GM21390 (cell line): ENCODE data around the gene B4GALNT1.
"Not testable (repeated sequence)": the region's sequence is repeated elsewhere in the genome, so short reads cannot be mapped to it uniquely, and the experiment has no call there.

Experiments
- ATAC-seq: cut with Tn5 transposase; IDR thresholded peaks from one replicate; pipeline ENCODE4 v1.9.1; 2021; ENCODE audit not compliant: unreplicated experiment

B4GALNT1 gene

DNA sequence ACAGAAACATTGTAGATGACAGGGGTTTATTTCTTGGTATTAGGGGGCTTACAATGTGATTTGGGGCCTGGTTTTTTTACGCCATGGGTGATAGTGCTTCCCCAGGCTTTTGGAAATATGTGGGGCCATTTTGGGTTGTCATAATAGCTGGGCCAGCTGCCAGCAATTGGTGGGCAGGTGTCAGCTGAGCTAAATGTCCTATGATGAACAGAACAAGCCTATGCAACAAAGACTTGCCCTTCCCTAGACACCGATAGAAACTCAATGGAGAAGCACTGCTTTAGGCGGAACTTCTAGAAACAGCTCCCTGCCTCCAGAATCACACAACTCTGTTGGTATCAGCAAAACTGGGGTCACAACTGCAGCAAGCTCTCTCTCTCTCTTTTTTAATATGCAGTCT, 5.1 kb upstream of the B4GALNT1 start:
- ATAC-seq: no peak

DNA sequence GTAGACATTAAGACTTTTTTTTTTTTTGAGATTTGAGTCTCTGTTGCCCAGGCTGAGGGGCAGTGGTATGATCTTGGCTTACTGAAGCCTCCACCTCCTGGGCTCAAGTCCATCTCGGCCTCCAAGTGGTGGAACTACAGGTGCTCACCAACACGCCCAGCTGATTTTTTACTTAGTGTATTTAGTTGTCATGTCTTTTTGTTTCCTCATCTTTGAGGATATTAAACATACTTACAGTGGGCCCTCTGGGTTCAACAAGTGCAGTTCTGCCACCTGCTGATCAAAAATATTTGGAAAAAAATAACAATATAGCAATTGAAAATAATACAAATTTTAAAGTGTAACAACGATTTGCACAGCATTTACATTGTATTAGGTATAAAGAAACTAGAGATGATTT, 4.4 kb upstream of the B4GALNT1 start:
- ATAC-seq: no peak

DNA sequence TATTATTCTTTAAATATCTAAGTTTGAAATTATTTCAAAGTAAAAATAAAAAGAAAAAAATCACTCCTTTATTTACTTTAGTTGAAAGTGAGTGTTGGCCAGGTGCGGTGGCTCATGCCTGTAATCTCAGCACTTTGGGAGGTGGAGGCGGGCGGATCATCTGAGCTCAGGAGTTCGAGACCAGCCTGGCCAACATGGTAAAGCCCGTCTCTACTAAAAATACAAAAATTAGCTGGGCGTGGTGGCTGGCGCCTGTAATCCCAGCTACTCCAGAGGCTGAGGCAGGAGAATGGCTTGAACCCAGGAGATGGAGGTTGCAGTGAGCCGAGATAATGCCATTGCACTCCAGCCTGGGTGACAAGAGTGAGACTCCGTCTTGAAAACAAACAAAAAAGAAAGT, 3.7 kb upstream of the B4GALNT1 start:
- ATAC-seq: not testable (repeated sequence)

DNA sequence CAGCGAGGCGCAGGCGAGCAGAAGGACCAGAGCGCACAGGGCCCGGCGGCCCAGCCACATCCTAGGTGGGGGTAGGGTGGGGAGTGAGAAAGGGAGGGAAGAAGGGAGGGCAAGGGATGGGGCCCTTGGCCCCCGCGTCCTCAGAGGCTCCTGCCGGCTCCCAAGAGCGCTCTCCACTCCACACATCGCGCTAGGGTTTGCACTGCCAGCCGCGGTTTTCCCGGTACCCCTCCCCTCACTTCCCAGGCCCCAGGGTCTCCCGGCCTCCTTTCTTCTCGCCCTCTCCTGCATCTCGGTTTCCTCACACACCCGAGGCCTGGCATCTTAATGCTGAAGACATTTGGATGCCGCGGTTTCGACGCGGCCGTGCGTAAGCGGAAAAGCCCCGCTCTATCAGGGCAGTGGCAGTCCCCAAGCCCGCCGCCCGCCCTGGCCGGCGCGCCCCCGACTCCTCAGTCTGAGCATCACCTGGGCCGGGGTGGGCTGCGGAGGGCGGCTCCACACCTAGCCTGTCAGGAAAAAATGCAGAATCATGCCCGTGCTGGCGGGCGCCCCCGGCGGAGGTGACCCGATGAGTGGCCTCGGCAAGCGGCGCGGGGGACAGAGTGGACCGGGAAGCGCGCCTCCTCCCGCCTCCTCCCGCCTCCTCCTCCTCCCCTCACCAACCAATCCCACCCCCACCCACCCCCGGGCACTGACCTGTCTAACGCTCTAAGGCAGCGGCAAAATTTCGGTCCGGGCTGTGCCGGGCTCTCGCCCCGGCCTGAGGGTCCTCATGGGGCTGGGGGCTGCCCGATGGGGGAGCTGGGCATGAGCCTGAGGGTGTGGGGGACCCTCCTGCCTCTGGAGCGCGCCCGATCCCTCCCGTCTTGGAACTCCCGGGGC, 686 bp downstream of the B4GALNT1 start:
- ATAC-seq: no peak

DNA sequence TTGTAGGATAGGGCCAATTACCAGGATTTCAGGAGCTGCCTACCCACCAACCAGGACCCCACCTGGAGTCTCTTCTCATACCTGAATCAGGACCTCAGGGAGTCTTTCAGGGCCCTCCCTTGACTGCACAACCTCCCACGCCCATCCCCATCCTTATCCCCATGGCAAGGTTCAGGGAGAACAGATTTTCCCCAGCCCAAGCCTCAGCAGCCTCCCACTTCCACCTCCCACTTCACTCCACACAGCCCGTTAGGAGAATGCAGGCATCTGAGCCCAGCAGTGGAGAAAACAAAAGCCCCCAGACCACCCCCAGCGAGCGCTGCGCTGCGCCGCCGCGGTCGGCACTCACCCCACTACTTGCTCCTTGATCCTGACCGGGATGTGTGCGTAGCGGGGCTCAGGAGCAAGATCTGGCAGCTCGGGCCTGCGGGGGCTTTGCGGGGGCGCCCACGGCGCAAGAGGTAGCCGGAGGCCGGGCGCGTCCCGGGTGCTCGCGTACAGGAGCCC, 1.4 kb downstream of the B4GALNT1 start:
- no peak for ATAC-seq

DNA sequence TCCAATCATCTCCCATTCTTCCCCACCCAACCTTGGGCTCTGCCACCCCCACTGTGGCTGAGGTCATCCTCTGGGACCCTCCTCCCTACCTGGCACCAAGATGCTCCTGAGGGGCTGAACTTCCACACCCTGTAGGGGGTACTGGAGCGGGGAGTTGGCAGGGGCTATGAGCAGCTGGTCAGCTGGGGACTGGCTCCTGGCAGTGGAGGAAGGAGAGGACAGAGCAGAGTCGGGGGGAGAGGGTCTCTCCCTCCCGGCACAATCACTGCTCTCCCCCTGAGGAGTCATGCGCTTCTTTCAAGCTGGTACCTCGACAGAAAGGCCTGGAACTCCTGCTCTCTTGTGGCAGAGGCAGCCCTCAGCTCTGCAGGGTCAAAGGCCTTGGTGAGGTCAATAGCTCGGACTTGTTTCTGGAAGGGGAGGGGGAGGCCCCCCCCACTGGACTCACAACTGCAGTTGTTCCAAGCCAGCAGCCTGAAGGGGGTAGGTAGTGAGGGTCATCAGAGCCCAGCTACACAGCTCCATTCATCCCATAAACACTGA, 2.0 kb downstream of the B4GALNT1 start:
- no peak for ATAC-seq

DNA sequence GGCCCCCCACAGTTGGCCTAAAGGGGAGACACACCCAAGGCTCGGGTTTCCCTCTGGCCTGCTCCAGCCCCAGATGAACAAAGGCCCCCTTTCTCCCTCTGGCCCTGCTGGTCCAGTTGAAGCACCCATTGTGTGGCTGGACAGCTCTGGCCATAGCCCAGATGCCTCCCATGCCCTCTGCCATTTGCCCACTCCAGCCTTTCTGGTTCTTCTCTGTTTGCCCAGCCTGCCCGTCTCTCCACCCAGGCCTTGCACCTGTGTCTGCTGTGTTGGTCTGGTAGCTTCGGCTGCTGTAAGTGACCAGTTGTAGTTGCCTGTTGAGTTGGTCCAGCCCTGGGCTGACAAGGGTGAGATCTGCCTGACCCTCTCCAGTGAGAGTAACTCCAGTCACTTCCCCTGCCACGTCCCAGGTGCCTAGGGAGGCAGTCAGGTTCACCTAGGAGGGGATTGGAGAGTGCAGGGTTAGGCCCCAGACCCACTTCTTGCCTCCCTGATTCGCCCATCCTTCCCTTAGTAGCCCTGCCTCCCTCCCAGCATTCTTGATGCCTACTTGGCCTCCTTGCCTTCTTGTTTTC, 3.0 kb downstream of the B4GALNT1 start:
- ATAC-seq: no peak

DNA sequence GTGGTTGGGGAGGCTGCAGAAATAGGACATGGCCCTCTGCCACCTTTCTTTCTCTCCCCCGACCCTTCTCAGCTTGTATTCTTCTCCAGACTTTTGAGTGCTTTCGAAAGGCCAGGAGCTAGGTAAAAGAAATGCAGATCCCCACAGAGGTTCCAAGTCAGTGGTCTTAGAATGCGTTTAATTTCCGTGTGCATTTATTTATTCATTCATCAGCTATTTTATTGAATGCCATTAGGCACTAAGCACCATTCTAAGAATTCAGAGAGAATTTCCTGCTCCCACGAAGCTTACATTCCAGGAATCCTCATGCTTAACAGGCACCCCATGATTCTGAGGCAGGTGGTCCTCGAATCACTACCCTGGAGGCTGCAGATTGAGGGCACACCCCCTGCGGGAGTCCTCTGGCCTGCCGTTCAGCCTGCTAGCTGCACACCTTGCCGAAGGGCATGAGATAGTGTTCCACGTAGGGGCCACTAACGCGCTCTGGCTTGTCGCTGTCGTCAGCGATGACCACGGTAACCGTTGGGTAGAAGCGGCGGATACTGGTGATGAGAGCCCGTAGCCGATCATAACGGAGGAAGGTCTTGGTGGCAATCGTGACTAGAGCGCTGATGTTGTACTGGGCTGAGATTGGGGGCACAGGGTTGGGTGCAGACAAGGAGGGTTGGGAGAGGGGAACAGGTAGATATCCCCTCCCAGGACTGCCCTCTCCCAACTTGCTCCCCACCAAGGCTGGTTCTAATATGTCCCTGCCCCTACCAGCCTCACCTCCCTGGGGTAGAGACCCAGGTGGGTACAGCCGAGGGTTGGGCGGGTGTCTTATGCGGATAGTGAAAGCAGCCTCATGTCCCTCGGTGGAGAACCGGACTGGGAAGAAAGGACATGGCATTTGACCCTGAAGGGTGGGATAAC, 4.5 kb downstream of the B4GALNT1 start:
- no peak for ATAC-seq

DNA sequence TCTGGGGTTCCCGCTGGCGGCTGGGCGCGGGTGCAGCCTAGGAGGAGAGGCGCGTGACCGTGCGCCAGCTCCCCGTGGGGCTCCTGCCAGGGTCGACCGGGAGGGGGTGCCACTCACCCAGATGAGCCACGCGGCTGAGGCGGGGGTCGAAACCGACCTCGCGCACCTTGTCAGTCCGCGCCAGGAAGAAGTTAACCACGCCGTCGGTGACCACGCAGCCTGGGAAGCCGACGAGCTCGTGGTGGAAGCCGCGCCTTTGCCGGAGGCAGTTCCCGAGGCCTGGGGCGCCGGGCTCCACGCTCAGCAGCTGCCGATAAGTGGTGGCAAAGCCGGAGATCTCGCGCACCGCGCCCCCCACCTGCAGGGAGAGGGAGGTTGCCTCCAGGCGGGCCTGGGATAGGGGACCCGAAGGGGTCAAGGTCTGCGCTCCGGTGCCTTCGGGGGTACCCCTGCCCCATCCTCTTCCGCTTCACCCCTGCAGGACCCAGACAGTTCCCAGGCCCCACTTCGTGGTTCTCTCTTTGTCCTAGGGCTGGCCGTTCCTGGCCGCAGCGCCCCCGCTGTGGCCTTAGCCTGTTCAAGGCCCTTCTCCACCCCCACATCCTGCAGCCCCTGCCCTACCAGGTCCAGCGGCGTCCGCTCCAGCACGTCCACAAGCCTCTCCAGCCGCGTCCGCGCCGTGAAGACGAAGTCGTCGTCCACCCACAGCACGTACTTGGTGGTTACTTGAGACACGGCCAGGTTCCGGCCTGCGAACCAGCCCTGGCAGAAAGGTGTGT, 5.3 kb downstream of the B4GALNT1 start:
- ATAC-seq: no peak

DNA sequence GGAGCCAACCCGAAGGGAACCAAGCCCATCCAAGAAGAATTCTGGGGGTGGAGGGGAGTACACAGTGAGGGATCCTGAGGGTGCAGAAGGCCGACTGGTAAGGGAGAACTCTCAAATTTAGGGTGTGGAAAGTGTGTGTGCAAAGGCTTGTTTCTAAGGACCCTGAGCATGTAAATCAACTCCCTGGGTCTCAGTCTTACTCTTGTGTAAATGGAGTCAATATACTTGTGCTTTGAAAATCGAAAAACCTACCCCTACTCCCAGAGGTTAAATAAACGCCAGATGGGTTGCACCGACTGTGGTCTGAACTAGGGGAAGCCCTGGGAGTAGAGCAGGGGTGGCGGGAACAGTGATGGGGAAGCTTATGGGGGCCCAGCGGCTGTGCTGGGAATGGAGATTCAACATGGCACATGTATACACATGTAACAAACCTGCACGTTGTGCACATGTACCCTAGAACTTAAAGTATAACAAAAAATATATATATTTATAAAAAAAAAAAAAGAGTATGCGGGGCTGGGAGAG, 6.0 kb downstream of the B4GALNT1 start:
- no peak for ATAC-seq

DNA sequence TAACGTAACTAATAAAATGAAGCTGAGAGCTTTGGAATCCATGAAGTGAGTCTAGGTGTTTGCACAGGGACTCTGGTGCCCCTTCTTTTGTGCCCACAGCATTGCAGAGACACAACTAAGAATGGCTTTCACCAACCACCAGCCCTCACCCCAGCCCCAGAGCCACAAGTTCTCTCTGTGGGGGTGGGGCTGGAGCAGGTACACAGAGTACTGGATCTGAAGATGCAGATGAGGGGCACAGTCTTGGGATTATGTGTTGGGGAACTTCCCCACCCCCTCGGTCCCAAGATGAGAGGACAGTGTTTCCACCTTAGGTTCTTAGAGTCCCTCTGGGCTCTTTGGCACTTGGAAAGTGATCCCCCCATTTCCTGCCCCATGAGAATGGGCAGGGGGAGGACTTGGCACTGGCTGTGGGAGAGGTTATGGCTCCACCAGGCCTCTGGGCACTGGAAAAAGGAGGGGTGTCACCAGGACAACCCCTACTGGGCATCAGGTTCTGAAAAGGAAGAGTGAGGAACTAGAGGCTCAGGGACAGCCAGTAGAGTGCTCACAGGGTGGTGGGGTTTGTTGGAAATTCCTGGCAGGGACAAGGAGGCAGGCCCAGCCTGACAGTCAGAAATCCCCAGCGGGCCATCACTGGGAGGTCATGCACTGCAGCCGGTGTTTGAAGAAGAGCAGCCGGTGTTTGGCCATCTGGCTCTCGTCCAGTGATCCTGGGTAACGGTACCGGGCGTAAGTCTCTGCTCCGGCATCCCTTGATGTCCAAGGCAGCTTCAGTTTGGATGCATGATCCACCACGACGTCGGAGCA, 6.7 kb downstream of the B4GALNT1 start:
- no peak for ATAC-seq

DNA sequence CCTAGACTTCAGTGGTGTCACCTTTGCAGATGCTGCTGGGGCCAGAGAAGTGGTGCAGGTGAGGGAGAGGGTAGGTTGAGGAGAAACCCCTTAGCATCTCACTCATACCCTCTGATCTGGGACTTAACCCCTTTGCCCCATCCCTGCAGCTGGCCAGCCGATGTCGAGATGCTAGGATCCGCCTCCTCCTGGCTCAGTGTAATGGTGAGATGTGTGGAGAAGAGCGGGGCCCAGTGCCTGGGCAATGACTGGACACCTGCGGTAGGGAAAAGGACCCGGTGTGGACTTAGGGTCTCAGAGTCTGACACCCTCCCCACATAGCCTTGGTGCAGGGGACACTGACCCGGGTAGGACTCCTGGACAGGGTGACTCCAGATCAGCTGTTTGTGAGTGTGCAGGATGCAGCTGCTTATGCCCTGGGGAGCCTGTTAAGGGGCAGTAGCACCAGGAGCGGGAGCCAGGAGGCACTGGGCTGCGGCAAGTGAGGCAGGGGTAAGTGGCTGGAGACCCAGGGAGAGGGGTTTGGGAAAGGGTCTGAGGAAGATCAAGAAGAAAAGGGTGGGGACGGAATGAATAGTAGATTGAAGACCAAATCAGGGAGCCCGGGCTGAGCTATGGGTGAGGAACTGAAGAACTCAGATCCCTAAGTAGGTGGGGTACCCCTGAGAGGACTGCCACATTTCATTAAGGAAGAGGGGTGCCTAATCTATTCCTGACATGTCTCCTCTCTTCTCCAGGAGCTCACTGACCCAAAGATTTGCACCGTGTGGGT, 7.6 kb downstream of the B4GALNT1 start:
- no peak for ATAC-seq

DNA sequence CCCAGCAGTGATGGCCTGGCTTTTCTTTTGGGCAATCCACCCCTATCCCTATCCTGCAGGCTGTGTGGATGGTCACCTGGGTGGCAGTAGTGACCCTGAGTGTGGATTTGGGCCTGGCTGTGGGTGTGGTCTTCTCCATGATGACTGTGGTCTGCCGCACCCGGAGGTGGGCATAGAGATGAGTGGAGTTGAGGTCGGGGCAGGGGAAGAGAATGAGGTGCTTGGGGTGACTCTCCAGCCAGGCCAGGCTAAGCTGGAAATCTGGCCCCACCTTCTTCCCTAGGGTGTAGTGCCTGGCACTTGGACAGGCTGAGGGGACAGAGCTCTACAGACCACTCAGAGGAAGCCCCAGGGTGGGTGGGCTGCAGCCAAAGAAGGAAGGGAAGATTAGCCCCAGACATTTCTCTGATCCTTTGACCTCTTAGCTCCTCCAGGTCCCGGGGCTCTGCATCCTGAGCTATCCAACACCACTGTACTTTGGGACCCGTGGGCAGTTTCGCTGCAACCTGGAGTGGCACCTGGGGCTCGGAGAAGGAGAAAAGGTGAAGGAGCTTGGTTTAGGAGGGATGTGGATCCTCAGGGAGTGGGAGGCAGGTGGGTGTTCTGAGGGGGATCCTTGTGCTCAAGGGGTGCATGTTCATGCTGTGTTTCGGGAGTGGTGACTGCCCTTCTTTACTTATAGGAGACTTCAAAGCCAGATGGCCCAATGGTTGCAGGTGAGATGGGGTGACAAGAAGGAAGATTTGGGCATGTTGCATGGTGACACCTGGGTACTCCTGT, 8.4 kb downstream of the B4GALNT1 start:
- ATAC-seq: no peak

DNA sequence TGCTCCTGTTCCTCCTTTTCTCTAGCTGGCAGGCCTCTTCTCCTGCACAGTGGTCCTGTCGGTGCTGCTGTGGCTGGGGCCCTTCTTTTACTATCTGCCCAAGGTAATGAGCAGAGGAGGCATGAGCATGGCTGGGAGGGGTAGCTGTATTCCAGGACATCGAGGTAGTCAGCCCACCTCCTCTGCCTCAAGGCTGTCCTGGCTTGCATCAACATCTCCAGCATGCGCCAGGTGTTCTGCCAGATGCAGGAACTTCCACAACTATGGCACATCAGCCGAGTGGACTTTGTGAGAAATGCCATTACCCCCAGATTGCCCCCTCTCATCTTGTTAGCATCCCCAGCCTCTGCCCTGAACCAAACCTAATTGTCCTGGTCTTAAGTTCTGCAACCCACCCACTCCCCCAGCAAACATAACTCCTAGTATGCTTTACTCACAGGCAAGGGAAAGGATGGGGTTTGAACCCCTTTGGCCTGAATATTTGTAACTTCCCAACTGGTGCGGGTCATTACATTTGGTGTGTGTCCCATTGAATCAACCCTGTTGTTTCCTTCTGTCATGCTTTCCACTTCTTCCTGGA, 9.1 kb downstream of the B4GALNT1 start:
- no peak for ATAC-seq

DNA sequence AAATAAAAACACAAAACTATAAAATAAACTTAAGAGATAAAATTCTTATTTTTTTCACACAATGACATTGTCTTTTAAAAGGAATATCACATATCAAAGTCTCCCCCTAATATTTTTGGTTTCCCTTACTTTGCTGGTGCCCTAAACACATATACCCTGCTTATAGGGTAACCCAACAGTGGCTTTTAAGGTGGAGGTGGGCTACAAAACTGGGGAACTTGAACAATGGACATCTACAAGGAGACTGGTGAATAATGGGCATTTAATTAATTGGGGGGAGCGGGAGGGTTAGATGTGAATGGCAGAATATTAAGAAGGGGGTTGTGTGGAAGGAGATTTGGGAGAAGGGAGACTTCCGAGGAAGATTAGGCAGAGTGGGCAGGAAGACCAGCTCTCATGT, 9.6 kb downstream of the B4GALNT1 start:
- no peak for ATAC-seq

DNA sequence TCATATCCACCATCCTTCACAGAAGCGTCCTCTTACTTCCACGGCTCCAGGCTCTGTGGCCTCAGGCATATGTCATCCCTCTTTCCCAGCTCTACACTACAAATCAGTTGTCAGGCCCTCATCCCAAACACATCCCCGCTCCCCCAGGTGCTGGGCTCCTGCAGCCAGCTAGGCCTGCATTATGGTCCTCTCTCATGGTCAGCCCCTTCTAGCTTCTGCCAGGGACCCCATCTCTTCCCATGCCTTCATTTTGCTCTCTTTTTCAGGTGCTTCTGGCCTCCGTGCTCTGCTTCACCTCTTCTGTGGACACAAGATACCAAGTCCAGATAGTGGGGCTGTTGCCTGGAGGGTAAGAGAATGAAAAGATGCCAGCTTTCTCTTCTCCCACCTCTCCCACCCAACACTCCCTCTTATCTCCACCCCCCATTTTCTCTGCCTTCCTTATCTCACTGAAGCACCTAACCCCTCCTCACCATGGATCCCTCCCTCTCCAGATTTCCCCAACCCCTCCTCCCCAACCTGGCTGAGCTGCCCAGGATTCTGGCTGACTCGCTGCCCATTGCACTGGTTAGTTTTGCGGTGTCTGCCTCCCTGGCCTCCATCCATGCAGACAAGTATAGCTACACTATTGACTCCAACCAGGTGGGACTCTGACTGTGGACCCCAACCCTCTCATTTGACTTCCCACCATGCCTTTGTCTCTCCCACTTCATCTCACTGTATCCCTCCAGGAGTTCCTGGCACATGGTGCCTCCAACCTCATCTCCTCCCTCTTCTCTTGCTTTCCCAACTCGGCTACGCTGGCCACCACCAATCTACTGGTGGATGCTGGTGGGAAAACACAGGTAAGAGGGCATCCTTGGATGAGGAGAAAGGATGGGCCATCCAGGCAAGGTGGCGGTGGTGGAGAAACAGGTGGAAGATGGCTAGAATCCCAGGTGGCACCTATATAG, 10.4 kb downstream of the B4GALNT1 start:
- no peak for ATAC-seq
